COLO668 (cell line): Measurements from ENCODE around the gene NES.

Experiments used
- DNase-seq: peaks from one replicate; lab custom pipeline; 2025; ENCODE audit not compliant: unreplicated experiment; lab: John Stamatoyannopoulos, UW

NES gene

DNA sequence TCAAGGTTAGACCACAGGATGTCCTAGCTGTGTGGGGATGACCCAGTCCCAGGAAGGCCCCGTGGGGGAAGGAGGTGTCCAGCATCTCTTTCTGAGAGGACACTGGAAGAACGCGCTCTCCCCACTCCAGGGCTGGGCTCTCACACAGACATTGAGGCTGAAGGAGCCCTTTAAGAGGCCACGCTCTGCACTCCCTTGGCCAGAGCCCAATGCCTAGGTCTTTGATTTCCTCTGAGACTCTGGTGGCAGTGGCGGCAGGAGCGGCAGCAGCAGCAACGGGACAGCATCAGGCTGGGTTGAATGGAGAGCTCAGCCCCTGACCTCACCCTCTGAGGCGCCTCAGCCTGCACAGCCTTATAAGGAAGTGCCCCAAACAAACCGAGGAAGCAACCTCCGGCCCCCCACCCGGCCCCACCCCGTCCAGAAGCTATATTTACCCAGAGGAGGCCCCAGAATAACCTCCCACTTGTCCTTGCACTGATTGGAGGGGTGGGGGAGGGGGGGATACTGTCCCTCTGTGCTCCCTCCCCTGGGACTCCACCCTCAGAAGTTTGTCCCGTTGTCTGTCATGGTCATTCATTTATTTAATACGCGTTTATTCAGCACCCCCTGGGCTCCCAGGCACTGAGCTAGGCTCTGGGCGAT lies 12.3 kb downstream of the NES start:
- DNase-seq = no peak

DNA sequence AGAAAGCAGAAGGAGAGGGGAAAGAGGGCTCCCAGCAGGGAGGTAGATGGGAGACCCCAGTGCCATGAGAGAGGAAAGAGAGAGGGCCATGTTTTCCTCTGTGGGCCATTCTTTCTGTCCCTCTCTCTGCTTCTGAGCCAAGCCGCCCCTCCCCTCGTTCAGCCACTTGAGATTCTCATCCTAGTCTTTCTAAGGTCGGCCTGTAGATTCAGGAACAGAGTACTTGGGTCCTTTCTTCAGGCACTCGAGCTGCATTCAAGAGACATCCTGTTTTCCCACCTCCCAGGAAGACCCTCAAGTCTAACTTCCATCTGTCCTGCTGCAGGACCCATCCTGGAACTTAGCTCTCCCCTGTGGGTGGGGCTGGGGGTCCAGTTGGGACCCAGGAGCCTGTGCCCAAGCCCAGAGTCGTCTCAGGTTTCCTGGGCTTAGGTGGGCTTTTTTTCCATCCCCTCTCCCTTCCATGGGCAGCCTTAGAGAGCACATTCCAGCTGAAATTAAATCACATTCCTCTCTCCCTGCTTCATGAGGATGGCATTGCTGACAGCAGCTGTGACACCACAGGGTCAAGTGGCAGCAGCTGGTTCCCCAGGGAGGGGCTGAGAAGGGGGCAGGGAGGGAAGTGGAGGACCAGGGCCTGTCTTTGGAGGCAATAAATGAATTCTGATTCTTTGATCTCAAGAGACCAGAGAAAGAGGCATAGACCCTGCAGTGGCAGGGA lies 13.0 kb downstream of the NES start:
- peak; percentile 46 for DNase-seq

DNA sequence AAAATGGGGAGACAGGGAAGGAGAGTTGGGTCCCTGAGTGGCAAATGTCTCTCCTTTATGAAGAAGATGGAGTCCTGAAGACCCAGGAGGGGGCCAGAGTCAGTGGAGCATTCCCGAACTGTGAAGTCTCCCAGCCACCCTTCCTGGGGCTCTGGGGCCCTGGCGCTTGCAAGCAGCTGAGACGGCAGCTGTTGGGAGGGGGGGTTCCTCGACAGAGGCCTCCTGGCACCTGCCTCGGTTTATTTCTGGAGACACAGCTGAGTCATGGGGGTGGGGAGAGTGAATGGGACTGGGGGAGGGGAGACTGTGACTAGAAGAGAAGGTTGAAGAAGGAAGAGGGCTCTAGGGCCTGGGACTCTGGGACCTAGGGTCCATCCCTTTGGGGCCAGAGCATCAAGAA lies 14.0 kb downstream of the NES start:
- peak; percentile 42 for DNase-seq

GRCh38 chr1:156662800-156663055 lies 14.5 kb downstream of the NES start:
- no peak for DNase-seq

DNA sequence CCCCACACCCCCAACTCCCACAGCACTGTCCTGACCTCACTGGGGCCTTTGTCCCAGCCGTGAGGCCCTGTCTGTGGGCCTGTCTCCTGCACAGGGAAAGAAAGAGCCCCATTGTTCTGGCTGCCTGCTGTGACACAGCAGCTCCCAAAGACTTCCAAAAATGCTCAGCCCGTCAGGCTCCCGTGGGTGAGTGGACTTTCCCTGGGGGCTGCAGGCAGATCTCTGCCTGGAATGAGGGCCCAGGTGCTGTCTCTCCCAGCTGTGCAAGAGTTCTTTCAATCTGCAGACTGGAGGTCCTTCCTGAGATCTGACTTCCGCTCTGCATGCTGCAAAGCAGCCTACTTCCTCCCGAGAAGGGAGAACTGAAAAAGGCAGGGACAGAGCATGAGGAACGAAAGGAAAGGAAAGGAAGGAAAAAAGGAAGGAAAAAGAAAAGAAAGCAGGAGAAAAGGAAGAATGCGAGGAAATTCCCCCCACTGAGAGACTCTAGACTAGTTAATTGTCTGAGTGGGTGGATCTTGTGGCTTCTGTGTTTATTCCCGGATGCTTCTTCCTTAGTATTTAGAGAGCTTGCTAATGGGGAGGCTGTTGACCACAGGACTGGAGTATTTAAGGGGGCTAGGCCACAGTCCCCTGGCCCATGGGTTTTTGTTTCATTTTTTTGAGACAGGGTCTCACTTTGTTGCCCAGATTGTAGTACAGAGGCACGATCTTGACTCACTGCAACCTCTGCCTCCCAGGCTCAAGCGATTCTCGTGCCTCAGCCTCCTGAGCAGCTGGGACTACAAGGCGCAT lies 15.0 kb downstream of the NES start:
- no peak for DNase-seq

DNA sequence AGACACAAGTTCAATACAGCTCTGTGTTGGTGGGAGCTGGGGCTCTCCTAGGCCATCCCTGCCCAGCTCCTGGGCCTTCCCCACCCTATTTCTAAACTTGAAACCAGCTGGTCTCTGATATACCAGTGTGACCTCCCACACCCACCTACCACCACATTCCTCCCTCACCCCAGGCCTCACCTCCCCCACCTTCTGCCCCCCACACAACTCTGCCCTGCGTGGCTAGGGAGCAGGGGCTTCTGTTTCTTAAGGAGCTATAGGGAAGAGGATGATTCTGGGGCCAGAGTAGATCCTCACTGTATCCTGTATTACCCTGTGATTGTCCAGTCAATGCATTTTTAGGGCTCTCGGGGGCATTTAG lies 16.5 kb downstream of the NES start:
- DNase-seq = no peak

DNA sequence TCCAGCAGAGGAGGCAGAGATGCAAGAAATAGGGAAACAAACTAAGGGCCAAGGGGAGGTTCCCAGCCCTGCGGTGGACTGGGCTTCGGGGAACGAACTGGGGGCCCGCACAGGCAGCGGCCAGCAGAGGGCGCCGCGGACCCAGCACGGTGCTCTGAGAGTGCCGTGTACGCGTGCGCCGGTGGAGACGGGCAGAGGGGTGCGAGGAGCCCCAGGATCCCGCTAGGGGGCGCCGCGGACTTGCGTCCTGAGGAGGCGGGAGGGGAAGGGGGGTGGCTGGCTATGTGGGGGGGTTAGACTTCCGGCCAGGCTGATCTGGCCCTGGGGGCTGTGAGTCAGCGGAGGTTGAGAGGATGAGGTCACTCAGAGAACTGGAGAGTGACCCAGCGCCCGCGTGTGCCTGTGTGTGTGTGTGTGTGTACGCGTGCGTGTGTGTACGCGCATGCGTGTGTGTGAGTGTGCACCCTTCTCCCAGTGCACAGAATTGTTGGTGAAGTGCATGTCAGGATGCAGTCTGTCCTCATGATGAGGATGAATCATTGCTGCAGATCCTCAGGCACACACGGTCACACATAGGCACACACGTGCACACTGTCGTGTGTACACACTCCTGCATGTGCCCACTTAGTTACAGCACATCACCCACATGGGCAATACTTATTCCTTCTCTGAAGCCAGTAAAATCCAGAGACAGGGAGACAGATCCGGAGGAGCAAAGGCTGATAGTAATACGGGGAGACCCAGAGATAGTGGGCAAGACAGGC lies 17.0 kb downstream of the NES start:
- peak; percentile 99 for DNase-seq

DNA sequence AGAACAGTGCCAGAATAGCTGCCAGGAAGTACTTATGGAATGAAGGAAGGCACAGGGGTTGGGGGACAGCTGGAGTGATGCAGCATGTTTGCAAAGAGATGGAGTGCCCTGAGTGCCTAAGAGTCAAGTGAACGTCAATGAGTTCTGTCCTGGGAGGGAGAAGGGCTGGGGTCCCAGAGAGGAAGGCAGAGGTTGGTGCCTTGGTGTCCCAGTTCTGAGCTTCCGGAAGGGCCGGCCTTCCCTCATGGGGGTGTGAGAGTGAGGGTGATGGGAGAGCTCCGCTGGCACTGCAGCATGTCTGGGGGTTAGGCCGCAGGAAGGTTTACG lies 17.6 kb downstream of the NES start:
- no peak for DNase-seq

DNA sequence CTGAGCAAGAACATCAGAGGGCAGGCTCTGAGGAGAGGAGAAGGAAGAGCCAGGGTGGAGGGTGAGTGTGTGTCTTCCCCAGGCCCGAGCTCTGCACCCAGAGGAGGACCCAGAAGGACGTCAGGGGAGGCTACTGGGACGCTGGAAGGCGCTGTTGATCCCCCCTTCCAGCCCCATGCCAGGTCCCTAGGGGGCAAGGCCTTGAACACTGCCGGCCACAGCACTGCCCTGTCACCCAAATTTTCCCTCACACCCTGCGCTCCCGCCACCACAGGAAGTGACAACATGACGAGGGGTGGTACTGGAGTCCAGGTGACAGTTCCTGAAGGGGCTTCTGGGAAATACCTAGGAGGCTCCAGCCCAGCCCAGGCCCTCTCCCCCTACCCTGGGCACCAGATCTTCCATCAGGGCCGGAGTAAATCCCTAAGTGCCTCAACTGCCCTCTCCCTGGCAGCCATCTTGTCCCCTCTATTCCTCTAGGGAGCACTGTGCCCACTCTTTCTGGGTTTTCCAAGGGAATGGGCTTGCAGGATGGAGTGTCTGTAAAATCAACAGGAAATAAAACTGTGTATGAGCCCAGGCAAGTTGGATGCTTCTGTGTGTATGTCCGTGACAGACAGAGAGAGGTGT lies 18.1 kb downstream of the NES start:
- no peak for DNase-seq

DNA sequence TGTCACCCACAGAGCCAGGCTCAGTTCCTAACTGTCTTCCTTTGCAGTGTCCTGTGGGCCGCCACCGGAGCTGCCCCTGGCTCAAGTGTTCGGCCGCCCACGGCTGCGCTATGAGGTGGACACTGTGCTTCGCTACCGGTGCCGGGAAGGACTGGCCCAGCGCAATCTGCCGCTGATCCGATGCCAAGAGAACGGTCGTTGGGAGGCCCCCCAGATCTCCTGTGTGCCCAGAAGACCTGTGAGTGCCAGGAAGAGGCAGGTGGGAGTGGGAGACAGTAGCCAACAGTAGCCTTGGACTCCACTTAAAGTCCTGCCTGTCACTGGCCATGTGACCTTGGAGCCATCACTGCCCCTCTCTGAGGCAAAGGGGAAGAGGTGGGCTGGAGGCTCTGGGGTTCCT lies 18.7 kb downstream of the NES start:
- DNase-seq = no peak

GRCh38 chr1:156657741-156658319 lies 19.4 kb downstream of the NES start:
- peak; percentile 71 for DNase-seq

GRCh38 chr1:156656806-156657740 lies 20.1 kb downstream of the NES start:
- DNase-seq = peak; percentile 72

GRCh38 chr1:156655904-156656516 lies 21.2 kb downstream of the NES start:
- DNase-seq = no peak

GRCh38 chr1:156655151-156655903 lies 21.9 kb downstream of the NES start:
- no peak for DNase-seq

DNA sequence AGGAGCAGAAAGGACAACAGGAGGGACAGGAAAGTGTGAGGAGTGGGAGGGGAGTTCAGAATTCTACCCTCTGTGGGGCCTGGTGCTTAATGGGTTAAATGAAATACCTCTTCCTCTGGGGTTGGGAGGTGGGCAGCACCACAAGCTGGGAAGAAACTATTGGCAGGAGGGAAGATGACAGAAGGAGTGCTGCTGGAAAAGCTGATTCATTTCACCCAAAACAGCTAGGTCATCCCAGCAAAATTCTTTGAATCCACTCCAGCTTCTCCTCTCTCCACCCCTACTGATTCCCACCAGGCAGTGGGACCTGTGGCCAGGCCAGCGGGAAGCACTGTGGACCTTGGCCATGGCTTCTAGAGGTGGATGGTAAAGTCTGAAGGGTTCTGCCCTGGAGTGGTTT lies 22.5 kb downstream of the NES start:
- no peak for DNase-seq

DNA sequence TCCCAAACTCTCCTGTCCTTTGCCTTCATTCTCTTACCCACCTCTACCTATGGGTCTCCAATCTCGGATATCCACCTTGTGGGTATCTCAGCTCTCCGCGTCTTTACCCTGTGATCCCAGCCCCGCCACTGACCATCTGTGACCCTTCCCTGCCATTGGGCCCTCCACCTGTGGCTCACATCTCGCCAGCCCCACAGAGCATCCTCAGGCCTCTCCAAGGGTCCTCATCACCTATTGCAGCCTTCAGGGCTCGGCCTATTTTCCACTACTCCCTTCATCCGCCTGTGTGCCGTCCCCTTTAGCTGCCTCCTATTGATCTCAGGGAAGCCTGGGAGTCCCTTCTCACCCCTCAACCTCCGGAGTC lies 24.2 kb downstream of the NES start:
- DNase-seq = no peak

- DNase-seq = no peak
Observed at GRCh38 chr1:156652131-156652991, 24.8 kb downstream of the NES start.

GRCh38 chr1:156648951-156649350 lies 28.3 kb downstream of the NES start:
- no peak for DNase-seq
